Breast epithelium (tissue), 4 donors: ENCODE data around the gene FRMD3. TPM values are rescaled to one million over a fixed set of nuclear protein-coding genes. Genes with fewer than 3 reads are reported as not detected.

Experiments used
- DNase-seq, 2 donors: peaks; one replicate each; pipeline ENCODE4 v3.0.0-alpha.2; 2019; ENCODE audit warnings: low spot score in 2 of 2
- H3K27ac ChIP-seq, 2 donors: fragments of 200-600 bp; sonication (generic) in 1 of 2; one replicate each; pipeline ENCODE4 v1.5.1; 2016 to 2019; ENCODE audit warnings: mild to moderate bottlenecking in 1 of 2
- H3K27me3 ChIP-seq, 2 donors: fragments of 200-600 bp; sonication (generic) in 1 of 2; one replicate each; pipeline versions ENCODE4 v1.5.1 to v1.6.0; 2017 to 2019; ENCODE audit warnings: control low read depth in 1 of 2, mild to moderate bottlenecking in 1 of 2
- H3K36me3 ChIP-seq: fragments of 200-600 bp; one replicate; pipeline ENCODE4 v1.5.1; 2019
- H3K4me1 ChIP-seq, 2 donors: fragments of 200-600 bp; sonication (generic); one replicate each; pipeline ENCODE4 v1.5.1; 2016 to 2019; ENCODE audit warnings: control low read depth in 1 of 2
- H3K4me3 ChIP-seq, 3 donors: fragments of 200-600 bp; sonication (generic); 1 replicate in 2 of 3; 2 replicates in 1 of 3; pipeline ENCODE4 v1.5.1; 2016 to 2019; ENCODE audit warnings: mild to moderate bottlenecking in 3 of 3, moderate library complexity in 2 of 3
- H3K9me3 ChIP-seq, 2 donors: fragments of 200-600 bp; sonication (generic) in 1 of 2; one replicate each; pipeline ENCODE4 v1.5.1; 2016 to 2019; ENCODE audit warnings: control low read depth in 1 of 2
- CTCF ChIP-seq, 3 donors: fragments of 450-650 bp; IDR thresholded peaks; one replicate each; pipeline ENCODE4 v1.5.1; 2016 to 2017; ENCODE audit warnings: antibody characterized with exemption in 3 of 3, mild to moderate bottlenecking in 3 of 3, moderate library complexity in 3 of 3
- POLR2A ChIP-seq: fragments of 450-650 bp; IDR thresholded peaks from one replicate; pipeline ENCODE4 v1.6.1; 2016; ENCODE audit warnings: antibody characterized with exemption, mild to moderate bottlenecking, moderate library complexity
- POLR2AphosphoS5 ChIP-seq, 3 donors: sonication (generic); formaldehyde crosslinking; IDR thresholded peaks; one replicate each; pipeline ENCODE4 v1.6.1; 2017; ENCODE audit warnings: antibody characterized with exemption in 3 of 3
- intact Hi-C: fragments of 100-400 bp; cut with DNase I; formaldehyde crosslinking; loops from one replicate; pipeline ENCODE4 v1.15.1; 2023; ENCODE audit warnings: low total_unique reads
- total RNA-seq, 3 donors: library from RNA; depleted of rRNA; stranded (reverse); fragments of >200 nt; gene quantifications; one replicate each; pipeline ENCODE4 v1.1.0, GENCODE V29; 2016

Gene FRMD3
- total RNA-seq, 3 donors from 2014 or later, result 6.3 to 14.1 (median 14.1) TPM

GRCh38 chr9:83537331-83538171, 650 bp downstream of the FRMD3 start:
- Histone ChIP-seq H3K27ac (peak overlapping the region in 1 of 2 donors; percentile 75), H3K27me3 (peaks cover 0 to 9% of the 10 kb centered on the region in 2 donors), H3K4me1 (peaks cover 5 to 6% of the 10 kb centered on the region in 2 donors), H3K4me3 (peak overlapping the region; percentile 56 to 85 (median 61)), H3K36me3 (no peaks in the 10 kb centered on the region), H3K9me3 (no peaks in the 10 kb centered on the region)
- no peak for TF ChIP-seq POLR2AphosphoS5 (IDR thresholded peaks at IDR 0.05)
- TF ChIP-seq POLR2A, result no peak
- no peak for TF ChIP-seq CTCF (IDR thresholded peaks at IDR 0.05)
- DNase-seq, result no peak
- intact Hi-C loops, result no loop called here

- Histone ChIP-seq H3K4me3 (no peak overlapping the region), H3K9me3 (no peaks in the 10 kb centered on the region), H3K27ac (no peak overlapping the region), H3K4me1 (peaks cover 5 to 6% of the 10 kb centered on the region in 2 donors), H3K36me3 (no peaks in the 10 kb centered on the region), H3K27me3 (peaks cover 0 to 9% of the 10 kb centered on the region in 2 donors)
- no peak for TF ChIP-seq POLR2AphosphoS5 (IDR thresholded peaks at IDR 0.05)
- no peak for TF ChIP-seq POLR2A
- TF ChIP-seq CTCF (IDR thresholded peaks at IDR 0.05), result no peak
- no peak for DNase-seq
- intact Hi-C loops, result no loop called here
Measured at GRCh38 chr9:83536332-83536731, 1.9 kb downstream of the FRMD3 start.

GRCh38 chr9:83535736-83536135, 2.5 kb downstream of the FRMD3 start:
- no peaks in the 10 kb centered on the region for H3K36me3 ChIP-seq
- H3K4me1 ChIP-seq, result peaks cover 5 to 6% of the 10 kb centered on the region in 2 donors
- no peak overlapping the region for H3K27ac ChIP-seq
- intact Hi-C loops, result no loop called here
- peaks cover 0 to 9% of the 10 kb centered on the region in 2 donors for H3K27me3 ChIP-seq
- H3K9me3 ChIP-seq, result no peaks in the 10 kb centered on the region
- no peak overlapping the region for H3K4me3 ChIP-seq
- no peak for DNase-seq
- TF ChIP-seq POLR2A (no peak), CTCF (IDR thresholded peaks at IDR 0.05) (no peak)

GRCh38 chr9:83533296-83533695, 4.9 kb downstream of the FRMD3 start:
- Histone ChIP-seq H3K4me1 (peaks cover 5 to 6% of the 10 kb centered on the region in 2 donors), H3K27ac (no peak overlapping the region), H3K36me3 (no peaks in the 10 kb centered on the region), H3K4me3 (no peak overlapping the region), H3K9me3 (no peaks in the 10 kb centered on the region), H3K27me3 (peaks cover 0 to 9% of the 10 kb centered on the region in 2 donors)
- TF ChIP-seq CTCF (IDR thresholded peaks at IDR 0.05), result no peak
- TF ChIP-seq POLR2A, result no peak
- no peak for TF ChIP-seq POLR2AphosphoS5 (IDR thresholded peaks at IDR 0.05)
- no peak for DNase-seq
- intact Hi-C loops, result no loop called here

GRCh38 chr9:83526901-83527300, 11.3 kb downstream of the FRMD3 start:
- no peak for DNase-seq
- intact Hi-C loops, result no loop called here
- no peaks in the 10 kb centered on the region for H3K4me1 ChIP-seq
- no peaks in the 10 kb centered on the region for H3K9me3 ChIP-seq
- no peaks in the 10 kb centered on the region for H3K36me3 ChIP-seq
- H3K4me3 ChIP-seq, result no peak overlapping the region
- H3K27me3 ChIP-seq, result no peaks in the 10 kb centered on the region
- TF ChIP-seq POLR2A (no peak), POLR2AphosphoS5 (IDR thresholded peaks at IDR 0.05) (no peak), CTCF (IDR thresholded peaks at IDR 0.05) (no peak)
- H3K27ac ChIP-seq, result no peak overlapping the region
